ENCODE data around the gene SEC14L1.

SEC14L1 gene

DNA sequence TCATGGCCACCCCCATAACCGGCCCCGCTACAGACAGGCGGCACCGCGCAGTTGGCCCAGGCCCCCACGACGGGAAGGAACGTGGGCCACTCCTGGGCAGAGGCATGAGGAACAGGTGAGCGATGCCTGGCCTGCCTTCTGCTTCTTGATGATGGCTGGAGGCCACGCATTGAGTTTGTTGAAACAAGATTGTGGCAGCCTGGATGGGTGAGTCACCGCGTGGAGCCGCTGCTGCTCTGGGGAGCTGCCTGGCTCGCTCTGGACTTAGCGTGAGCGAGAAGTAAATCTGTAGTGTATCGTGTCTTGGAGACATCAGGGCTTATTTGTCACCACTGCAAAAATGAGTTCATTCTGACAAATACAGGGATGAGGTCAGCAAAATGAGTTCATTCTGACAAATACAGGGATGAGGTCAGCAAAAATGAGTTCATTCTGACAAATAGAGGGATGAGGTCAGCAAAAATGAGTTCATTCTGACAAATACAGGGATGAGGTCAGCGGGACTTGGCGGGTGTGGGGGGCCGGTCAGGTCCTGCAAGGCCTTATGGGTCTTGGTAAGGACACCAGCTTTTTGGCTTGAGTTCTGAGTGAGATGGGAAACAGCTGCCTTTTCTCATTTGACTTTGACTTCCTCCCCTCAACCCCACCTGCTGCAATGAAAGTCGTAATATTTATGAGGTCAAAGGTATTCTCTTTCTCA, 93.0 kb downstream of the SEC14L1 start:
- Histone ChIP-seq H3K27me3 (no peaks in the 10 kb centered on the region), H3K9me3 (replicated peaks in 1 of 11) (peaks cover 9 to 40% (median 19%) of the 10 kb centered on the region in 11 experiments; a peak in 20 of 22 replicates), H4K20me1 (no peaks in the 10 kb centered on the region), H3K27ac (peak overlapping the region; percentile 53 to 95 (median 81); a peak in 19 of 22 replicates), H3K4me2 (peak overlapping the region; percentile 70 to 94 (median 89)), H3K4me3 (0 out of 20 replicates have a peak overlapping the region, but pooled peaks of 1 of the 10 experiments have one; percentile 4), H3K36me3 (peaks cover 0 to 3% (median 0%) of the 10 kb centered on the region in 11 experiments; a peak in 1 of 22 replicates), H3K9ac (peak overlapping the region in 6 of 11 experiments; percentile 25 to 85 (median 78); a peak in 7 of 22 replicates), H3K4me1 (peaks cover 38 to 66% (median 42%) of the 10 kb centered on the region in 10 experiments)
- TF ChIP-seq Cebpa-rat (IDR thresholded peaks at IDR 0.05) = no peak

DNA sequence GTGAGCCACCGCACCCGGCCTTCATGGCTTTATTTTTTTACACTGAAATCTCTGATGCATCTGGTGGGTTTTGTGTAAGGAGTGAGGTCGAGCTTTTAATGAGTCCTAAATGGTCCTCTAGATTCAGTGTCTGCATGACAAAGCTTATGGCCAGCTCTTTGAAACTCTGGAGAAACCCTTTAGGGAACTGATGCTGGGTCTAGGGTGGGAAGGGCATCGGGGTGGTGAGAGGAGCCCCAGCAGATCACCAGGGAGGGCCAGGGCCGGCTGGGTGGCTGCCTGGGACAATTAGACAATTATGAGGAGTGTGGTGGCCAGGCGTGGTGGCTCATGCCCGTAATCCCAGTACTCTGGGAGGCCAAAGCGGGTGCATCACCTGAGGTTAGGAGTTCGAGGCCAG, 93.9 kb downstream of the SEC14L1 start:
- no peaks in the 10 kb centered on the region for H3K27me3 ChIP-seq
- peak overlapping the region; percentile 59 to 95 (median 81) for H3K27ac ChIP-seq
- H3K4me3 ChIP-seq = peak overlapping the region in 7 of 10 experiments; percentile 36 to 58 (median 40); a peak in 12 of 20 replicates
- TF ChIP-seq Cebpa-rat (IDR thresholded peaks at IDR 0.05) = no peak
- no peaks in the 10 kb centered on the region for H4K20me1 ChIP-seq
- peak overlapping the region; percentile 70 to 94 (median 89) for H3K4me2 ChIP-seq
- peaks cover 9 to 40% (median 19%) of the 10 kb centered on the region in 11 experiments; a peak in 20 of 22 replicates for H3K9me3 ChIP-seq (replicated peaks in 1 of 11)
- peaks cover 0 to 3% (median 0%) of the 10 kb centered on the region in 11 experiments; a peak in 1 of 22 replicates for H3K36me3 ChIP-seq
- H3K4me1 ChIP-seq = peaks cover 37 to 70% (median 41%) of the 10 kb centered on the region in 10 experiments
- peak overlapping the region; percentile 50 to 85 (median 76); a peak in 21 of 22 replicates for H3K9ac ChIP-seq

DNA sequence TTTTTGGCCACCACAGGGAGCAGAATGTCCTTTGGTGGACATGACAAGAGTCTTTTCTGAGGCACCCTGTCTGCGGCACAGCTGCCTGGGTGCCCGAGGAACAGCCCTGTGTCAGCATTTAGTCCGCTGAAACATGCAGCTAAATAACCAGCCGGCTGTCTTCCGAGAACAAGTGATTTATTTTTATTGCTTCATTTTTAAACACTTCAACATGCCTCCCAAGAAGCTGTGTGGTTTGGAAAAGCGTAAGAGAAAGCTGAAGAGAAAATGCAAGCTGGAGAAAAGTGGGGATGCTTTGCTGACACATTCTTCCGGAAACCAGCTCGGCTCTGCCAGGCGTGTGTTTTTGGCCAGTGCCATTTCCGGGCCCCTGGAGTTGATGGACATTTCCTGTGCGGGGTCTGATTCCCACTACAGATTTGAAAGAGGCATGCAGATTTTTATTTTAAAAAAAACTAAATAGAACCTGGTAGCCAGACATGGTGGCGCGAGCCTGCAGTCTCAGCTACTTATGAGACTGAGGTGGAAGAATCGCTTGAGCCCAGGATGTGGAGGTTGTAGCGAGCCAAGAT, 94.7 kb downstream of the SEC14L1 start:
- Histone ChIP-seq H3K9ac (peak overlapping the region; percentile 50 to 85 (median 76); a peak in 21 of 22 replicates), H3K9me3 (replicated peaks in 1 of 11) (peaks cover 9 to 38% (median 19%) of the 10 kb centered on the region in 11 experiments; a peak in 20 of 22 replicates), H3K36me3 (peaks cover 0 to 3% (median 0%) of the 10 kb centered on the region in 11 experiments; a peak in 1 of 22 replicates), H3K4me1 (peaks cover 39 to 70% (median 46%) of the 10 kb centered on the region in 10 experiments), H3K4me3 (peak overlapping the region; percentile 7 to 58 (median 40); a peak in 18 of 20 replicates), H3K27ac (peak overlapping the region; percentile 59 to 95 (median 81)), H3K27me3 (no peaks in the 10 kb centered on the region), H4K20me1 (no peaks in the 10 kb centered on the region), H3K4me2 (peak overlapping the region; percentile 70 to 94 (median 89))
- peak in 2 of 11 experiments; percentile 33 to 62; a peak in 2 of 22 replicates for TF ChIP-seq Cebpa-rat (IDR thresholded peaks at IDR 0.05)

DNA sequence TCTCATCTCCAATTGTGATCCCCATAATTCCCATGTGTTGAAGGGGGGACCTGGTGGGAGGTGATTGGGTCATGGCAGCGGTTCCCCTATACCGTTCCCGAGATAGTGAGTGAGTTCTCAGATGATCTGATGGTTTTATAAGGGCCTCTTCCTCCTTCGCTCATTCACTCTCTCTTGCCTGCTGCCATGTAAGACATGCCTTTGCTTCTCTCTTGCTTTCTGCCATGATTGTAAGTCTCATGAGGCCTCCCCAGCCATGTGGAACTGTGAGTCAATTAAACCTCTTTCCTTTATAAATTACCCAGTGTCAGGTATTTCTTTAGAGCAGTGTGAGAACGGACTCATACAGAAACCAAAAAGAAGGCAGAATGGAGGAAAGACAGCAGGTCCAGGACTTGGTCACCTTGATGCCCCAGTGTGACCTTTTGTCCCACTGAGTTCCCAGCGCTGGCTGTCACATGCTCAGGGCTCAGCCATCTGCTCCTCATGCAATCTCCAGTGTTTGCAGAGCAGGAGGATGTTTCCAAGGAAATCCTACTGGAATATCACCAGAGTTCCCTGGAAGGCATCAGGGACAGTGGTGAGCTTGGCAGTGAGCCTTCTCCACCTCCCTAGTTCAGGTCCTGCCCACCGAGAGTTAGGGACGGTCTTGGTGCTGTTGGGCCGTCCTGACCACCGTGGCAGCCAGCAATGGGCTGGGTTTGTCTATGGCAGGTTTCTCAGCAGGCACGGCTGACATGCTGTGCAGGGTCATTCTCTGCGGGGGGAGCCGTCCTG, 96.7 kb downstream of the SEC14L1 start:
- H3K4me3 ChIP-seq = no peak overlapping the region
- H4K20me1 ChIP-seq = no peaks in the 10 kb centered on the region
- H3K36me3 ChIP-seq = peaks cover 0 to 3% (median 0%) of the 10 kb centered on the region in 11 experiments; a peak in 1 of 22 replicates
- no peak overlapping the region for H3K9ac ChIP-seq
- peak overlapping the region in 7 of 11 experiments; percentile 5 to 94 (median 88); a peak in 9 of 22 replicates for H3K4me2 ChIP-seq
- H3K27me3 ChIP-seq = no peaks in the 10 kb centered on the region
- peak overlapping the region in 4 of 11 experiments; percentile 60 to 95 (median 86); a peak in 4 of 22 replicates for H3K27ac ChIP-seq
- H3K9me3 ChIP-seq (replicated peaks in 1 of 11) = peaks cover 9 to 28% (median 16%) of the 10 kb centered on the region in 11 experiments; a peak in 19 of 22 replicates
- no peak for TF ChIP-seq Cebpa-rat (IDR thresholded peaks at IDR 0.05)
- peaks cover 39 to 72% (median 52%) of the 10 kb centered on the region in 10 experiments for H3K4me1 ChIP-seq

DNA sequence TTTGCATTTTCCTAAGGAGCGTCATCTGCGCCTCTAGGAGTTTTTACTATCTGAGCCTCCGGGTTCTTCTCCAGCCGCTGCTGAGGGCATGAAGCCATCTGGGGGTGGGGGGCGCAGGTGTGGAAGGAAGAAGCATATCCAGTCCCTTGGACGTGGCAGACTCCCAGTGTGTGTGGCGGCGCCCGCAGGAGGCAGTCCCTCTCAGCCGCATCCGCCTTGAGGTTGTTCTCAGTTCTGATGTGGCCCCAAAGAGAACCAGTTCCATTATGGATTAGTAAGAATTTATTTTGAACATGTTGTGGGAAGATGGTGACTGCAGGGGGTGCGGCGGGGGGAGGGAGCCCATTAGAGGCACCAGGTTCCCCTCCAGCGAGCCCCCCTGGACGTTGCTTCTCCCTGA, 100.2 kb downstream of the SEC14L1 start:
- no peak for TF ChIP-seq Cebpa-rat (IDR thresholded peaks at IDR 0.05)

DNA sequence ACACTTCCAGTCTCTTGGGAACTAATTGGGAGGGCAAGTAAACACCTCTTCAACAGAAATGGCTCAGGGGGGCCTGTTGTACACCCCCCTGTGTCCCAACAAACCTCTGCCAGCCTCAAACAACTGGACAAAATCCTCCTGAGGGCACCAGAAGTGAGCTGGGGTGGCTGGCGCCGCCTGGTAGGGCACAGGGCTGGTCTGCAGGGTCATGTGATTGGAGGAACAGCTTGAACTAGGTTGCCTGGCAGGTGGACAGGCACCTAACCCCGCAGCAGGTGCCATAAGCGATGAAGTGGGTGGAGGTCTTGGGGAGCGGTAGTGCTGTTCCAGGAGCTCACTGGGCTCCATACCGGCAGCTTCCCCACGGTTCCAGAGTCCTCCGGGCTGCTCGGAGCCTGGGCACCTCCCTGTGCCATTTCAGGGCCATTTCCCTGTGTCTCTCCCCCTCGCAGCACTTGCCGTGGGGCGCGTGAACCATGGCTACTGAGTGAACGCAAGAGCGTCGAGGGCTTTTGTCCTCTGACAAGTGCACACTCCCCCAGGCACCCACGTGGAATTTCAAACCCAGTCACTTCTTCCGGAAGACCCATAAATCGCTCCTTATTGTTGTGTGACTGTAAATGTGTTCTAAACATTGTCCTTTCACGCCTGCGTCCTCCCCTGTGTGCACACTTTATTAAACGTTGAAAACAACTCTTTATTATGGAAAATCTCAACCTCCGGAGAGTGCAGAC, 101.5 kb downstream of the SEC14L1 start:
- Histone ChIP-seq H3K9me3 (replicated peaks in 1 of 11) (peaks cover 1 to 9% (median 7%) of the 10 kb centered on the region in 11 experiments; a peak in 16 of 22 replicates), H4K20me1 (no peaks in the 10 kb centered on the region), H3K9ac (no peak overlapping the region), H3K36me3 (no peaks in the 10 kb centered on the region), H3K27me3 (no peaks in the 10 kb centered on the region), H3K27ac (no peak overlapping the region), H3K4me2 (no peak overlapping the region), H3K4me3 (no peak overlapping the region), H3K4me1 (peaks cover 19 to 52% (median 40%) of the 10 kb centered on the region in 10 experiments)
- TF ChIP-seq Cebpa-rat (IDR thresholded peaks at IDR 0.05) = no peak

More for the DNA sequence above, 100.2 kb downstream of the SEC14L1 start:
- H3K27me3 ChIP-seq = no peaks in the 10 kb centered on the region
- no peak overlapping the region for H3K4me3 ChIP-seq
- H3K4me1 ChIP-seq = peaks cover 17 to 54% (median 39%) of the 10 kb centered on the region in 10 experiments
- peak overlapping the region in 1 of 11 experiments; percentile 18; a peak in 1 of 22 replicates for H3K4me2 ChIP-seq
- no peaks in the 10 kb centered on the region for H3K36me3 ChIP-seq
- H3K27ac ChIP-seq = no peak overlapping the region
- H3K9me3 ChIP-seq (replicated peaks in 1 of 11) = peaks cover 8 to 16% (median 11%) of the 10 kb centered on the region in 11 experiments; a peak in 18 of 22 replicates
- no peak overlapping the region for H3K9ac ChIP-seq
- no peaks in the 10 kb centered on the region for H4K20me1 ChIP-seq

DNA sequence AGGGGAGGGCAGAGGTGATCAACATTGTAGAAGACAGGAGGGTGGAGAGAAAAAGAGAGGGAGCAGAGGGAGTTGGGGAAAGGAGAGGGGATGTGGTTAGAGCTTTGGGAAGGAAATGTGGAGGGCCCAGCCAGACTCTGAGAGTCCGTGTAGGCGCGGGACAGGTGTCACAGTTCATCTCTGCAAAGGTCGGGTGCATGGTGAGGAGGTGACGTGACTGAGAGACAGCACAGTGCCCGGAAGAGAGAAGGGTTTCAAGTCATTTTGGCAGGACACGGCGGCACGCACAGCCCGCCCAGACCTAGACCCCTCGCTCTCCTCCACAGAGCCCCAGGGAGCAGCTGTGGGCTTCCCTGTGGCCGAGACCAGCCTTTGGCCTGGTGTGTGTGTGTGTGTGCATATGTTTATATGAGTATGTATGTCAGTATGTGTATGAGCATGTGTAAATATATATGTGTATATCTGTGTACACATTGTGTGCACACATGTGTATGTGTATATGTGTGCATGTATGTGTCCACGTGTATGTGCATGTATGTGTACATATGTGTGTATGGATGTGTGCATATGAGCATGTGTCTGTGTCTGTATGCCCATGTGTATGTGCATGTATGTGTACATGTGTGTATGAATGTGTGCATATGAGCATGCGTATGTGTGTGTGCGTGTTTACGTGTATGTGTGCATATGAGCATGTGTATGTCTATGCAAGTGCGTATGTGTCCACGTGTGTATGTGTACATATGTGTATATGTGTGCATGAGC, 104.6 kb downstream of the SEC14L1 start:
- Histone ChIP-seq H3K27me3 (no peaks in the 10 kb centered on the region; a peak in 2 of 22 replicates), H3K36me3 (no peaks in the 10 kb centered on the region), H3K4me1 (peaks cover 18 to 43% (median 25%) of the 10 kb centered on the region in 10 experiments), H4K20me1 (no peaks in the 10 kb centered on the region), H3K9me3 (replicated peaks in 1 of 11) (no peaks in the 10 kb centered on the region), H3K27ac (no peak overlapping the region), H3K9ac (no peak overlapping the region; a peak in 1 of 22 replicates), H3K4me3 (no peak overlapping the region), H3K4me2 (peak overlapping the region; percentile 45 to 83 (median 67))
- no peak for TF ChIP-seq Cebpa-rat (IDR thresholded peaks at IDR 0.05)

Measured in BLaER1 treated with 17β-estradiol and CSF1 and Interleukin-3, amounts not matched to agents 10 nM and 100 nM (cell line).